MM.1S (cell line): ENCODE data around the gene ARMS2.

ENCODE experiments used
- EZH2 ChIP-seq: fragments of 300-600 bp; sonication (generic); optimal IDR thresholded peaks from 2 replicates; pipeline ENCODE3; 2017; ENCODE audit warnings: low read depth, mild to moderate bottlenecking, antibody characterized with exemption, low read length, mixed read lengths
- EZH2phosphoT487 ChIP-seq: fragments of 300-600 bp; sonication (generic); IDR thresholded peaks from 2 replicates; pipeline ENCODE4 v1.6.1; 2018; ENCODE audit warnings: antibody characterized with exemption, low read length
- TF ChIP-seq, protein P1 (sequence below): fragments of 300-600 bp; sonication (generic); IDR thresholded peaks from 2 replicates; pipeline ENCODE4 v1.5.1; 2016; ENCODE audit warnings: antibody characterized with exemption, low read length, mixed read lengths

GRCh38 chr10:122492999-122493481 is 38.6 kb downstream of the ARMS2 start:
- TF ChIP-seq, protein P1, sequence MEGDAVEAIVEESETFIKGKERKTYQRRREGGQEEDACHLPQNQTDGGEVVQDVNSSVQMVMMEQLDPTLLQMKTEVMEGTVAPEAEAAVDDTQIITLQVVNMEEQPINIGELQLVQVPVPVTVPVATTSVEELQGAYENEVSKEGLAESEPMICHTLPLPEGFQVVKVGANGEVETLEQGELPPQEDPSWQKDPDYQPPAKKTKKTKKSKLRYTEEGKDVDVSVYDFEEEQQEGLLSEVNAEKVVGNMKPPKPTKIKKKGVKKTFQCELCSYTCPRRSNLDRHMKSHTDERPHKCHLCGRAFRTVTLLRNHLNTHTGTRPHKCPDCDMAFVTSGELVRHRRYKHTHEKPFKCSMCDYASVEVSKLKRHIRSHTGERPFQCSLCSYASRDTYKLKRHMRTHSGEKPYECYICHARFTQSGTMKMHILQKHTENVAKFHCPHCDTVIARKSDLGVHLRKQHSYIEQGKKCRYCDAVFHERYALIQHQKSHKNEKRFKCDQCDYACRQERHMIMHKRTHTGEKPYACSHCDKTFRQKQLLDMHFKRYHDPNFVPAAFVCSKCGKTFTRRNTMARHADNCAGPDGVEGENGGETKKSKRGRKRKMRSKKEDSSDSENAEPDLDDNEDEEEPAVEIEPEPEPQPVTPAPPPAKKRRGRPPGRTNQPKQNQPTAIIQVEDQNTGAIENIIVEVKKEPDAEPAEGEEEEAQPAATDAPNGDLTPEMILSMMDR, result no peak
- TF ChIP-seq EZH2, result no peak
- TF ChIP-seq EZH2phosphoT487, result no peak
